GM12874 (cell line): Measurements from ENCODE around the gene DMAC1.

Experiments
- TF ChIP-seq, protein P1 (sequence below): IDR thresholded peaks from 2 replicates; pipeline ENCODE4 v1.5.1; 2011; ENCODE audit warnings: low read depth, mild to moderate bottlenecking, control low read depth, low read length, moderate library complexity; ENCODE audit not compliant: insufficient read depth

DMAC1 gene

DNA sequence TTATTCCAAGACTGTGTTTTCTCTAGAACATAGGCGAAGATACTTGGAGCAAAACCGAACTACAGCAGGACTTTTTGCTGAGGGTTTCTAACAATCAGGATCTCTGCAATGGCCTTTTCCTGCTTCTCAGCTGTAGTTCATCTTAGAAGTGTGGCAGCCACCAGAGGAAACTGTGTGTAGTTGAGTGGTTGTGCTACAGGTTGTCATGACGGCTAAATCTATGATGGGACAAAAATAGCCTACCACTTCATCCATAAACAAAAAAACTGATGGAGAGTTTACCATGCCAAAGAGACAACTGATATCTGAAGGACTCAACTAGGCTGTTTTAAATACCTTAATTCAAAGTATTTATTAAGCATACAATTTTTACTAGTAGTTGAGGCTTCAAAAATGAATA, 28.2 kb upstream of the DMAC1 start:
- TF ChIP-seq, protein P1, sequence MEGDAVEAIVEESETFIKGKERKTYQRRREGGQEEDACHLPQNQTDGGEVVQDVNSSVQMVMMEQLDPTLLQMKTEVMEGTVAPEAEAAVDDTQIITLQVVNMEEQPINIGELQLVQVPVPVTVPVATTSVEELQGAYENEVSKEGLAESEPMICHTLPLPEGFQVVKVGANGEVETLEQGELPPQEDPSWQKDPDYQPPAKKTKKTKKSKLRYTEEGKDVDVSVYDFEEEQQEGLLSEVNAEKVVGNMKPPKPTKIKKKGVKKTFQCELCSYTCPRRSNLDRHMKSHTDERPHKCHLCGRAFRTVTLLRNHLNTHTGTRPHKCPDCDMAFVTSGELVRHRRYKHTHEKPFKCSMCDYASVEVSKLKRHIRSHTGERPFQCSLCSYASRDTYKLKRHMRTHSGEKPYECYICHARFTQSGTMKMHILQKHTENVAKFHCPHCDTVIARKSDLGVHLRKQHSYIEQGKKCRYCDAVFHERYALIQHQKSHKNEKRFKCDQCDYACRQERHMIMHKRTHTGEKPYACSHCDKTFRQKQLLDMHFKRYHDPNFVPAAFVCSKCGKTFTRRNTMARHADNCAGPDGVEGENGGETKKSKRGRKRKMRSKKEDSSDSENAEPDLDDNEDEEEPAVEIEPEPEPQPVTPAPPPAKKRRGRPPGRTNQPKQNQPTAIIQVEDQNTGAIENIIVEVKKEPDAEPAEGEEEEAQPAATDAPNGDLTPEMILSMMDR, result no peak

DNA sequence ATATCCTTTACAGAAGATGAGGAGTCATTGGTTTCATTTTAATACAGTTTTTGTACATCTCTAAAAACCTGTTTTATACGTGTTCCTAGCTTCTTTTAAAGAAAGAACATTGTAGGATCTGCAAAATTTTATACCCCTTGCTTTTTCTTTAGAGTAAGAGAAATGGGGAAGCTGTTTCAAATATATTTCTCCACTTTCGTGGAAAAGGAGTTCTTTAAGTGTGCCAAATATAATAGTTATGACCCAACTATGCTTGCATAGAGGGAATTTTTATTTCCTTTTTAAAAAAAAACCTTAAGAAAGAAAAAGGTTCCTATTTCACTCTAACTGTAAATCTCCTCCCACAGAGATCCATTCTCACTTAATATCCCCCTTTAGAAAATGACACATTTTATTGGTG, 27.5 kb upstream of the DMAC1 start:
- TF ChIP-seq, protein P1, result no peak

DNA sequence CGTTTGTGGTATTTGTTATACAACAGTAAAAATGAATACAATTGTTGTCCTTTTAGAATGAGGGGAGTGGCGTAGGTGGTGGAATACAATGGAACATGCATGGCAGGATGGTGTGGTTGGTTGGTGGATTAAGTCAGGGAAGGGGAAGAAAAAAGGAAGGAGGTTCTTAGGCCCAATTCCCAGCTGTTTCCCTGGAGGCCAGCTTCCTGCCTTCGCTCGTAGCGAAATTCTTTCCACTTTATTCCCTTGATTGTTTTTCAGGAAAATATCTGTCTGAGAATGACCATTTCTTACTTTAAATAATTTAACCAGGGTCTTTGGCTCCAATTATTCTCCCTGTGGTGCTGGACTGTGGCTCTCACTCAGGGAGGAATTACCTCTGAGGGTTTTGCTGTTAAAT, 24.1 kb upstream of the DMAC1 start:
- TF ChIP-seq, protein P1, result no peak

DNA sequence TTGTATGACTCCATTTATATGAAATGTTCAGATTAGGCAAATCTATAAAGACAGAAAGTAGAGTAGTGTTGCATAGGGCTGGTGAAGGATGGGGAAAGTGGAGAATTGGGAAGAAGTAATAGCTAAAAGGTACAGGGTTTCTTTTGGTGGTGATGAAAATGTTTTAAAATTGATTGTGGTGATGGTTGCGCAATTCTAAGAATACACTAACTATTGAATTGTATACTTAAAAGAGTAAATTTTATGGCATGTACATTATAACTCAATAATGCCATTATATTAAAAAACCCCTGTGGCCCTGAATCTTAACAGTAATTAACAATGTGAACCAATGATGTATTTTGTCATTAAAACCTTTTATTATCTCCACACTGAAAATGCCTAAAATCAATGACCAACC, 20.4 kb upstream of the DMAC1 start:
- TF ChIP-seq, protein P1, result no peak

DNA sequence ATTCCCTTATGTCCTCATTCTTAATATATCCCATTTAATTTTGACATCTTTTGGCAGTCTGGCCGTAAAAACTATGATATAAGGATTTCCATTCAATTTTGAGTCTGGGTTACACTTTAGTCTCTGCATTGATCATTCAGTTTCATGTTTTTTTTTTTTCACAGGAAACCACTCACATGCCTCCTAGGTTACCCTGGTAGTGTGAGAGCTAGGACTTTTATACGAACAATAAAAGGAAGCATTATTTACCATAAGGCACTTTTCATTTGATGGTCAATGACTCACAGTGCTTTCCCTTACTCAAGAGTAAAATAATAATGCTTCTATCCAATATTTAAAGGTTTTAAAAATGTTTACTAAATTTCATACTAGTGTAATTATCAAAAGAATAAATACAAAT, 16.4 kb upstream of the DMAC1 start:
- TF ChIP-seq, protein P1, result no peak

DNA sequence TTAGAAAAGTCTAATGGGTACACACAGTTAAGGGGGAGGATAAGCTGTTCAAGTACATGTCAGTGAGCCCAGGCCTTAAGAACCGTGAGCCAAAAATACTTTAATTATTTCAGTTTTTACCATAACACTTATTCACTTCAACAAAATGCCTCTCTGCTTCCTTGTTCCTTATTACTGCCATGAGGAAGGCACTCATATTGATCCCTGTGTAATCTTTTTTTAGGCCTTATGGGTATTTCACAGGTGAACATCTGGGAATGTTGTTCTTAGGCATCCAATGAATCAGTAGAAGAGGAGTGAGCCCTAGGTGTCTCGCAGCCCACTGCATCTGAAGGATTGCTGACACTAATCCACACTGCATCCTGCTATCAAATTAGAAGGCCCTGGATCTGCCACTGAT, 13.5 kb upstream of the DMAC1 start:
- TF ChIP-seq, protein P1, result no peak

DNA sequence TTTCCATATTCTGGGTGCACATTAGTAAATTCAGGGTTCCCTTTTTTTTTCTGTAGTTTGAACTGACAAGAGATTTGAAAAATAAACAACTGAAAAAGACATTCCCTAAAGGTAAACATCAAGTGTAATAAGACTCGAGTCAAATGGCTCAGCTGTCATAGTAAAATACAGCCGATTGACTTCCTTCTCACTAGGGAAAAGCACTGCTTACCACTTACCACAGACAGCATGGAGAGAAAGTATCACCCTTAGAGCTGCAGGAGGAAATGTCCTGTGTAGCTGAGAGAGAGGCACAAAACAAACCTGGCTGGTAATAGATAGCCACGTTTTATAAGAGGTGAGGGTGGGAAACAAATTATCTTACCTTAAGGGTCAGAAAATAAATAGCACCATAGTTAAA, 12.1 kb upstream of the DMAC1 start:
- TF ChIP-seq, protein P1, result no peak

DNA sequence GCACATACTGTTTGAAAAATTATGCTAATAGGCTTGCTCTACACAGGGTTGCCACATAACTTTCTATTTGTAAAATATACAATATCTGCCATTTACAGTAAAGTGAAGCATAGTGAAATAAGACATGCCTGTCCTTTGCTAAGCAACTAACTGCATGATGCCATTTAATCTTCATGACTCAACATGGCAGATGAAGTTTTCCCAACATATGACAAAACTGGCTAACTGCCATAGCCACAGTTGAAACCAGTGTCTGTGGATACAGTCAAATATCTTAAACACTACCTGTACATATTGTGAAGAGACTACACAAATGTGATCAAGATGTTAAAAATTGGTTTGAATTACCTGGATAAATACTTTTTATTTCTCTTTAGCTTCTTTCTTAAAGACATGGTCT, 3.1 kb upstream of the DMAC1 start:
- TF ChIP-seq, protein P1, result no peak
